ENCODE data around the gene ASIC4. TPM values are rescaled to one million over a fixed set of nuclear protein-coding genes. Genes with fewer than 3 reads are reported as not detected.

Gene ASIC4
- polyA plus RNA-seq, 2 of the 4 experiments (the other 2 are of a cell fraction): 0.04 TPM; not detected in 1

DNA sequence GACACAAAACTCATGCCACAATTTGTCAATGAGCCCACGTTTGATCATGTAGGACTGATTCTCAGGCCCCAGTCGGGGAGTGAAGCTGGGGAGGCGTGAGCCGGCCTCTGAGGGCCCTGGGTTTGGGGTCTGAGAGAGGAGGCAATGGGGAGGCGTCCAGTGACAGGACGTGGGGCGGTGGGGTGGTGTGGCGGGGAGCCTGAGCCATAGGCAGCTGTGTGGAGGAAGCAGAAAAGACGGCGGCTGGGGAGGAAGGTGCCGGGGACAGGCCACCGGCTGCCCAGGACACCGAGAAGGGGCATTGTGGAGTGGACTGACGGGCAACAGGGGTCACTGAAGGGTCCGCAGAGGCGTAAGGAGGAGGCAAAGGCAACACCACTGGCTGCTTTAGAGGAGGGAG, 22.1 kb downstream of the ASIC4 start:
- no peak for ATAC-seq
- no peak overlapping the region for H3K27ac ChIP-seq

DNA sequence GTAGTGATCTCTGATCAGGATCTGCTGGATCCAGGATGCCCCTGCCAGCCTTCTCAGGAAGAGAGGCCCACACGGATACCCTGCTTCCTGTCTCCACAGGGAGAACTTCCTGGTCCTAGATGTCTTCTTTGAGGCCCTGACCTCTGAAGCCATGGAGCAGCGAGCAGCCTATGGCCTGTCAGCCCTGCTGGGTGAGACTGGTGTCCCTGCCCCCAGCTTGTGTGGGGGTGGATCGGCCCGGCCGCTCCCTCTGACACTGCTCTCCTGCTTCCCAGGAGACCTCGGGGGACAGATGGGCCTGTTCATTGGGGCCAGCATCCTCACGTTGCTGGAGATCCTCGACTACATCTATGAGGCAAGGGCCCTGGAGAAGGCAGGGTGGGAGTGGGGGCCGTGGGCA, 22.7 kb downstream of the ASIC4 start:
- peaks cover under 1% of the 10 kb centered on the region; the same call in 2 of the 3 replicates for H3K4me1 ChIP-seq
- POLR2A ChIA-PET: no interaction called here
- no peak for ATAC-seq
- H3K27ac ChIP-seq: no peak overlapping the region
- no peak for DNase-seq (ENCODE audit: low read depth in 1 of 2, low spot score in 1 of 2)
- FAIRE-seq: no peak
- H3K4me3 ChIP-seq: no peak overlapping the region
- TF ChIP-seq, protein P1, sequence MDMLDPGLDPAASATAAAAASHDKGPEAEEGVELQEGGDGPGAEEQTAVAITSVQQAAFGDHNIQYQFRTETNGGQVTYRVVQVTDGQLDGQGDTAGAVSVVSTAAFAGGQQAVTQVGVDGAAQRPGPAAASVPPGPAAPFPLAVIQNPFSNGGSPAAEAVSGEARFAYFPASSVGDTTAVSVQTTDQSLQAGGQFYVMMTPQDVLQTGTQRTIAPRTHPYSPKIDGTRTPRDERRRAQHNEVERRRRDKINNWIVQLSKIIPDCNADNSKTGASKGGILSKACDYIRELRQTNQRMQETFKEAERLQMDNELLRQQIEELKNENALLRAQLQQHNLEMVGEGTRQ (IDR thresholded peaks at IDR 0.05): no peak
- no peak for TF ChIP-seq TFCP2L1 (CRISPR knock-in tag; IDR thresholded peaks at IDR 0.05)
- no peak for TF ChIP-seq SMC3 (IDR thresholded peaks at IDR 0.05)
- TF ChIP-seq RCOR1 (IDR thresholded peaks at IDR 0.05; ENCODE audit: low read depth, low read length): no peak
- TF ChIP-seq RAD21 (conservative IDR thresholded peaks at IDR 0.05 in 1 of 2, IDR thresholded peaks at IDR 0.05 in 1 of 2): no peak
- TF ChIP-seq, protein P2, sequence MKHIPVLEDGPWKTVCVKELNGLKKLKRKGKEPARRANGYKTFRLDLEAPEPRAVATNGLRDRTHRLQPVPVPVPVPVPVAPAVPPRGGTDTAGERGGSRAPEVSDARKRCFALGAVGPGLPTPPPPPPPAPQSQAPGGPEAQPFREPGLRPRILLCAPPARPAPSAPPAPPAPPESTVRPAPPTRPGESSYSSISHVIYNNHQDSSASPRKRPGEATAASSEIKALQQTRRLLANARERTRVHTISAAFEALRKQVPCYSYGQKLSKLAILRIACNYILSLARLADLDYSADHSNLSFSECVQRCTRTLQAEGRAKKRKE (CRISPR knock-in tag; IDR thresholded peaks at IDR 0.05; ENCODE audit: low read depth): no peak
- TF ChIP-seq TP53 (CRISPR knock-in tag; IDR thresholded peaks at IDR 0.05): no peak
- TF ChIP-seq ZFP36 (IDR thresholded peaks at IDR 0.05; ENCODE audit: borderline replicate concordance, partially characterized antibody): no peak
- TF ChIP-seq JUN (IDR thresholded peaks at IDR 0.05): no peak
- TF ChIP-seq CEBPB (IDR thresholded peaks at IDR 0.05): no peak
- WGBS (ENCODE audit: missing lambda C conversion rate): 56% methylated on average over 3 of the region's 9 CpGs
- H3K9me3 ChIP-seq: no peaks in the 10 kb centered on the region
- CTCF ChIA-PET: interaction anchor here (0.8 to 79.1 kb wide), 7 partner anchors 7 to 153 kb away, joined by 3 to 3291 read pairs (median 11); partner anchors contain the start of genes ASIC4, GMPPA and SPEG
- H3K4me2 ChIP-seq: no peak overlapping the region

More for the DNA sequence above, 22.1 kb downstream of the ASIC4 start:
- Histone ChIP-seq H3K4me1 (no peaks in the 10 kb centered on the region), H3K9me3 (no peaks in the 10 kb centered on the region), H3K4me2 (no peak overlapping the region), H3K4me3 (no peak overlapping the region)
- CTCF ChIA-PET: interaction anchor here (0.6 to 79.1 kb wide), 5 partner anchors 24 to 148 kb away, joined by 3 to 3291 read pairs (median 11); partner anchors contain the start of genes ASIC4, GMPPA and SPEG
- POLR2A ChIA-PET: no interaction called here
- DNase-seq (ENCODE audit: low read depth in 1 of 2, low spot score in 1 of 2) (no peak), FAIRE-seq (no peak)
- TF ChIP-seq, protein P3, sequence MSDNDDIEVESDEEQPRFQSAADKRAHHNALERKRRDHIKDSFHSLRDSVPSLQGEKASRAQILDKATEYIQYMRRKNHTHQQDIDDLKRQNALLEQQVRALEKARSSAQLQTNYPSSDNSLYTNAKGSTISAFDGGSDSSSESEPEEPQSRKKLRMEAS (IDR thresholded peaks at IDR 0.05): no peak
- no peak for TF ChIP-seq MYC (IDR thresholded peaks at IDR 0.05; ENCODE audit: borderline replicate concordance, low read length)
- no peak for TF ChIP-seq HOXB5 (CRISPR knock-in tag; IDR thresholded peaks at IDR 0.05)
- TF ChIP-seq, protein P4, sequence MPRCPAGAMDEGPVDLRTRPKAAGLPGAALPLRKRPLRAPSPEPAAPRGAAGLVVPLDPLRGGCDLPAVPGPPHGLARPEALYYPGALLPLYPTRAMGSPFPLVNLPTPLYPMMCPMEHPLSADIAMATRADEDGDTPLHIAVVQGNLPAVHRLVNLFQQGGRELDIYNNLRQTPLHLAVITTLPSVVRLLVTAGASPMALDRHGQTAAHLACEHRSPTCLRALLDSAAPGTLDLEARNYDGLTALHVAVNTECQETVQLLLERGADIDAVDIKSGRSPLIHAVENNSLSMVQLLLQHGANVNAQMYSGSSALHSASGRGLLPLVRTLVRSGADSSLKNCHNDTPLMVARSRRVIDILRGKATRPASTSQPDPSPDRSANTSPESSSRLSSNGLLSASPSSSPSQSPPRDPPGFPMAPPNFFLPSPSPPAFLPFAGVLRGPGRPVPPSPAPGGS (IDR thresholded peaks at IDR 0.05): no peak
- TF ChIP-seq EHMT2 (IDR thresholded peaks at IDR 0.05; ENCODE audit: low read depth): no peak
- no peak for TF ChIP-seq EHF (CRISPR knock-in tag; IDR thresholded peaks at IDR 0.05)
- no peak for TF ChIP-seq MAZ (IDR thresholded peaks at IDR 0.05; ENCODE audit: borderline replicate concordance, low read depth, low read length)
- TF ChIP-seq, protein P5, sequence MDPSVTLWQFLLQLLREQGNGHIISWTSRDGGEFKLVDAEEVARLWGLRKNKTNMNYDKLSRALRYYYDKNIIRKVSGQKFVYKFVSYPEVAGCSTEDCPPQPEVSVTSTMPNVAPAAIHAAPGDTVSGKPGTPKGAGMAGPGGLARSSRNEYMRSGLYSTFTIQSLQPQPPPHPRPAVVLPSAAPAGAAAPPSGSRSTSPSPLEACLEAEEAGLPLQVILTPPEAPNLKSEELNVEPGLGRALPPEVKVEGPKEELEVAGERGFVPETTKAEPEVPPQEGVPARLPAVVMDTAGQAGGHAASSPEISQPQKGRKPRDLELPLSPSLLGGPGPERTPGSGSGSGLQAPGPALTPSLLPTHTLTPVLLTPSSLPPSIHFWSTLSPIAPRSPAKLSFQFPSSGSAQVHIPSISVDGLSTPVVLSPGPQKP (IDR thresholded peaks at IDR 0.05; ENCODE audit: low read depth, low read length): no peak
- no peak for TF ChIP-seq FOSL2 (IDR thresholded peaks at IDR 0.05)
- TF ChIP-seq FOSL2 (CRISPR knock-in tag; IDR thresholded peaks at IDR 0.05): no peak
- TF ChIP-seq, protein P6, sequence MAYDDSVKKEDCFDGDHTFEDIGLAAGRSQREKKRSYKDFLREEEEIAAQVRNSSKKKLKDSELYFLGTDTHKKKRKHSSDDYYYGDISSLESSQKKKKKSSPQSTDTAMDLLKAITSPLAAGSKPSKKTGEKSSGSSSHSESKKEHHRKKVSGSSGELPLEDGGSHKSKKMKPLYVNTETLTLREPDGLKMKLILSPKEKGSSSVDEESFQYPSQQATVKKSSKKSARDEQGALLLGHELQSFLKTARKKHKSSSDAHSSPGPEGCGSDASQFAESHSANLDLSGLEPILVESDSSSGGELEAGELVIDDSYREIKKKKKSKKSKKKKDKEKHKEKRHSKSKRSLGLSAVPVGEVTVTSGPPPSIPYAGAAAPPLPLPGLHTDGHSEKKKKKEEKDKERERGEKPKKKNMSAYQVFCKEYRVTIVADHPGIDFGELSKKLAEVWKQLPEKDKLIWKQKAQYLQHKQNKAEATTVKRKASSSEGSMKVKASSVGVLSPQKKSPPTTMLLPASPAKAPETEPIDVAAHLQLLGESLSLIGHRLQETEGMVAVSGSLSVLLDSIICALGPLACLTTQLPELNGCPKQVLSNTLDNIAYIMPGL (CRISPR knock-in tag; IDR thresholded peaks at IDR 0.05; ENCODE audit: borderline replicate concordance): no peak
- TF ChIP-seq, protein P7, sequence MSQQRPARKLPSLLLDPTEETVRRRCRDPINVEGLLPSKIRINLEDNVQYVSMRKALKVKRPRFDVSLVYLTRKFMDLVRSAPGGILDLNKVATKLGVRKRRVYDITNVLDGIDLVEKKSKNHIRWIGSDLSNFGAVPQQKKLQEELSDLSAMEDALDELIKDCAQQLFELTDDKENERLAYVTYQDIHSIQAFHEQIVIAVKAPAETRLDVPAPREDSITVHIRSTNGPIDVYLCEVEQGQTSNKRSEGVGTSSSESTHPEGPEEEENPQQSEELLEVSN (IDR thresholded peaks at IDR 0.05; ENCODE audit: borderline replicate concordance, low read depth): no peak
- no peak for TF ChIP-seq NR3C1 (IDR thresholded peaks at IDR 0.05)
- TF ChIP-seq, protein P8, sequence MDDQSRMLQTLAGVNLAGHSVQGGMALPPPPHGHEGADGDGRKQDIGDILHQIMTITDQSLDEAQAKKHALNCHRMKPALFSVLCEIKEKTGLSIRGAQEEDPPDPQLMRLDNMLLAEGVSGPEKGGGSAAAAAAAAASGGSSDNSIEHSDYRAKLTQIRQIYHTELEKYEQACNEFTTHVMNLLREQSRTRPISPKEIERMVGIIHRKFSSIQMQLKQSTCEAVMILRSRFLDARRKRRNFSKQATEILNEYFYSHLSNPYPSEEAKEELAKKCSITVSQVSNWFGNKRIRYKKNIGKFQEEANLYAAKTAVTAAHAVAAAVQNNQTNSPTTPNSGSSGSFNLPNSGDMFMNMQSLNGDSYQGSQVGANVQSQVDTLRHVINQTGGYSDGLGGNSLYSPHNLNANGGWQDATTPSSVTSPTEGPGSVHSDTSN (IDR thresholded peaks at IDR 0.05): no peak
- no peak for TF ChIP-seq MAFK (IDR thresholded peaks at IDR 0.05; ENCODE audit: partially characterized antibody)
- TF ChIP-seq CBX2 (IDR thresholded peaks at IDR 0.05; ENCODE audit: borderline replicate concordance, low read depth): no peak
- 82% methylated on average over 12 of the region's 16 CpGs for WGBS (ENCODE audit: missing lambda C conversion rate)
